Stimulated activated CD8-positive, alpha-beta memory T cell treated with anti-CD3 and anti-CD28 coated beads, Interleukin-15, amount 100 ng/mL, for 24 hours (primary cell): ENCODE results near the gene MYO18B.

Experiments used
- DNase-seq: peaks from one replicate; pipeline ENCODE4 v3.0.0-alpha.2; 2020; ENCODE audit warnings: low read depth

MYO18B gene

GRCh38 chr22:25996669-25997068, 254.7 kb downstream of the MYO18B start:
- no peak for DNase-seq

DNA sequence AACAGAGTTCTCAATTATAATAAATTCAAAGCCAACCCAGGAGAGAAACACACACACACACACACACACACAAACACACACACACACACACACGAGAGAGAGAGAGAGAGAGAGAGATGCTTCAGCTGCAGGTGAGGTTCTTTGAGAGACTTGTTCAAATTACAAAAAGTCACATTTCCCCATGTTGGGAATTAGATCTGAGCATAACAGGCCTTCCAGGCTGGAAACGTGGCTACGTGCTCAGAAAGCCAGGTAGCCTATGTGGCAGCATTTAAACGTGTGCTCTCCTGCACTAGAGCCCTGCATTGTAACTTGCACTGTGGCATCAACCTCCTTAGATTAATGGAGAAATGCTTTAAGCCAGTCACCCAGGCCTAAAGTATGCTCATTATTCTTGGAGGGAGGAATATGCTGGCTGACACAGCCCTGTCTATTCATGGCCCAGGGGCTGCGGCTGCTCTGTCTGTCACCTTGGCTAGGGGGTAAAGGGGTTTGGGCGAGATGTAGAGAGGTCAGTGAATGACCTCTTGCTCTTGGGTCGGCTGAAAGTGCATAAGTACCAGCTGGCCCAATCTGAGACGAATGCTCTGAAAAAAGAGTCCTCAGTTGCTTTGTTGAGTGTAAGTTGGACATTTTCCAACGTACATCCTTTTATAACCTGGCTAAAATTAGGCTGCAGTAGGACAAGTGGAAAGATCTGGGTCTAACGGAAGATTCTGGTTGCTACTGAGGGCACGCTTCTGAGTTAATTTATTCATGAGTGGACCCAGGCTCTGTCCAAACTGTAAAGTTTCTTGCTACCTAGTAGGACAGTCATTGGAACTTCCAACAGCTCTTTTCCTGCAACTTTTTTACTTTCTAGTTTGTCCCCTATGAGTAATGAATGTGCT, 256.1 kb downstream of the MYO18B start:
- DNase-seq = no peak

DNA sequence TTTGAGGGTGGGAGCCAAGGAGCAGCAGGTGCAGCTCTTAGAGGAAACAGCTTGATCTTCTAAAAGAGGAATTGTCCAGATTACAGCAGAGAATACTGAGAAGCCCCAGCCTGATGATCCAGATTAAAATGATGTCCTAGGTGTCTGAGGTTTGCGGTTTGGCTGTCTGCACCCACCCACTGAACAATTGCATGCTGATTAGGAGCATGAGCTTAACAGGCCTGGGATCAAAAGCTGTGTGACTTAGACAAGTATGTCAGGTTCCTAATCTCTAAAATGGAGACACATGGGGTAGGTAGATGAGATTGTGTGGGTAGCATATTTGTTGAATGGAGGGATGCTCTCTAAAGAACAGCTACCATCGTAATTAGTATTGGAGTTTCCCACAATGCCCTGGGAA, 260.5 kb downstream of the MYO18B start:
- no peak for DNase-seq

GRCh38 chr22:26004477-26004876, 262.5 kb downstream of the MYO18B start:
- no peak for DNase-seq

DNA sequence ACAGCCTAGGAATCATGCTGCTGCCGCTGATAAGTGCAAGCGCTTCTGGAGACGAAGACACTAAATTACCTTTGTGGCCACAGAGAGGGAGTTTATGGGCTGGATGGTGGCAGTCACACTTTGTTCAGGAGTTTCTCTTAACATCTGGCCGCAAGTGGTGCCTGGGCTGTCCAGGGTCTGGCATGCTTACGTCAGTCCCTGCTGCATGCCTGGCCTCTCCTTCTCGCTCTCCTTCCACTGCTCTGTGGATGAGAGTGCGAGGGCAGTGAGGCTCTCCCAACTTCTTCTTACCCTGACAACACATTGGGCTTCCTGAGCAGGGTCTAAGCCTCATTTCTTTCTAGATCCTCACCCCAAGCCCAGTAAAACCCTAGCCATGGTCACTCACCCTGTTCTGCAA, 266.6 kb downstream of the MYO18B start:
- DNase-seq = no peak

GRCh38 chr22:26016916-26017315, 274.9 kb downstream of the MYO18B start:
- DNase-seq = no peak

GRCh38 chr22:26017932-26018331, 275.9 kb downstream of the MYO18B start:
- no peak for DNase-seq

DNA sequence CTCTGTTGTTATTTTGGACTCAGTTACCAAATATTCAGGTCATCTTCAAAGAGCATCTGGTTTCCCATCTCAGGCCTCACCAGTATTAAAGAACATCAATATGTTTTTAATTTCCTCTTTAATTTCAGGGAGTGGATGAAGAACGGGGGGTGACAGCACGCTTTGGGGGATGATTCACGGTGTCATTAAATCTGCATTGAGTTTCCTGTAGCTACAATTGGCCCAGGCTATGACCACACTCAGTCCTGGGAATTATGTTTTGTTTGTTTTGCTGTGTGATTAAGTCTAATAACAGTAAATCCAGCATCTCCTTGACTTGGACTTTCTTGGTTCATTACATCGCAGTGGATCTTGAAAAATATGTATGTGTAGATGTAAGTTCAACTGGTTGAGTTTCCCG, 277.6 kb downstream of the MYO18B start:
- no peak for DNase-seq

GRCh38 chr22:26021516-26021915, 279.5 kb downstream of the MYO18B start:
- DNase-seq = no peak

DNA sequence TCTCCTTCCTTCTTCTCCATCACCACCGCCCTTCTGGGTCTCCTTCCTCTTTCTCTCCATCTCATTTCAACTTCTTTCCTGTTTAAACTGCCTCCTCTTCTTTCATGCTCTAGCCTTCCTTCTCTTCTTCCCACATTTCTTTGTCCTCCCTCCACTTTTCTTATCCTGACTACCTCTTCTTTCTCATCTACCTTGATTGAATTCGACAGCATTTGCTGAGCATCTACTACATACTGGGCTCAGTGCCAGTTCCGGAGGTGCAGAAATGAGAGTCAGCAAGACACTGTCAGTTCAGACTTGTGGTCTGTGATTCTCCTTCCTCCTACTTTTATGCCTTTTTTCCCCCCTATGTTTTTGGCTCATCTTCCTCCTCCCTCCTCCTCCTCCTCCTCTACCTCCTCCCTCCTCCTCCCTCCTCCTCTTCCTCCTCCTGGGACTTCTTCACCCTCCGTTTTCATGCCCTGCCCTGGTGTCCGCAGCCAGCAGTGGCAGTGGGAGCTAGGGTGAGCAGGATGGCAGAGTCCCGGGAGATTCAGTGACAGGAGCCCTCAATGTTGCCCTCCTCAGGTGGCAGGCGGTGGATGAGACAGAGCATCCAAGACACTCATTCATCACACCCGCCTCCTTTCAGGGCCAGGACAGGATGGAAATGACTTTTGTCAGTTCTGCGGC, 281.3 kb downstream of the MYO18B start:
- DNase-seq = no peak

DNA sequence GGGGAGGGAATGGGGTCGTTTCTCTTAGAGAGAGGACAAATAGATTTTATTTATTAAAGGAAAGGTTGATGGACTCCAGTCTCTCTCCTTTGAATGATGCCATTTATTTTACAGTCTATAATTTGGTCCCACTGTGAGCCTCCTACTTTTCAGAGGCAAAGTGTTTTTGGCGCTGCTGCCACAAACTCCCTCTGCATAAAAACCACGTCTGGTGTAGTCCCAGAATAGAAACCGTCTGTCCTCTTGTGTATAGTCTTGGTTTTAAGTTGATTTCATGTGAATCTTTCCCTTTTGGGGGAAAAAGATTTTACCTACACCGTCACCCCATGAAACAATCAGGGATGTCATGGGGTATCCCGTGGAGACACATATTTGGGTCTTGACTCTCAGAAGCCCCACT, 283.6 kb downstream of the MYO18B start:
- no peak for DNase-seq

DNA sequence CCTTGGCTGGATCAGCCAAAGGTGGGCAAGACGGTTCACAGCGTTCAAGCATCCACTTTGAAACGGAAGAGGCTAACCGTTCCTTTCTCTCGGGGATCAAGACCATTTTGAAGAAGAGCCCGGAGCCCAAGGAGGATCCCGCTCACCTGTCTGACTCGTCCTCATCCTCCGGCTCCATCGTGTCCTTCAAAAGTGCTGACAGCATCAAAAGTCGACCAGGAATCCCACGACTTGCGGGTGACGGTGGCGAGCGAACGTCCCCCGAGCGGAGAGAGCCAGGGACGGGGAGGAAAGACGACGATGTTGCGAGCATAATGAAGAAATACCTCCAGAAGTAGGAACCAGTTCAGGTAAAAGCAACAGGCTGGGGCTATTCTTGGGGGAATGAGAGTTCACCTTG, 285.4 kb downstream of the MYO18B start:
- DNase-seq = no peak

GRCh38 chr22:26031641-26032040, 289.7 kb downstream of the MYO18B start:
- DNase-seq = no peak

DNA sequence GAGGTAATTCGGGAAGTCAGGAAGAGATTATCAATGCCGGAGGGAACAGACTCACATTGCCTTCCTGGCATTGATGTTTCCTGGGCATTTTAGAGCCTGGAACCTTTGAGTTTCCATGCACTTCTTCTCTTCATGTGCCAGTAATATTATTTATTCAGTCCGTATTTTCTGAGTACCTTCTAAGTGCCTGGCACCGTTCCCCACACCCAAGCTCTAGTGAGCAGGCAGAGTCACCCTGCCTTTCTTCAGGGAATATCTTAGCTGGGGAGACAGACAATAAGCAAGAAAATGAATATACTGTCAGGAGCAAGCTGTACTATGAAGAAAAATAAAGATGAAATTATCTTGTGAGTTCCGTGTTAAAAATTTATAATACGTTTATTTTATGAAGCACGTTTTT, 291.1 kb downstream of the MYO18B start:
- no peak for DNase-seq

DNA sequence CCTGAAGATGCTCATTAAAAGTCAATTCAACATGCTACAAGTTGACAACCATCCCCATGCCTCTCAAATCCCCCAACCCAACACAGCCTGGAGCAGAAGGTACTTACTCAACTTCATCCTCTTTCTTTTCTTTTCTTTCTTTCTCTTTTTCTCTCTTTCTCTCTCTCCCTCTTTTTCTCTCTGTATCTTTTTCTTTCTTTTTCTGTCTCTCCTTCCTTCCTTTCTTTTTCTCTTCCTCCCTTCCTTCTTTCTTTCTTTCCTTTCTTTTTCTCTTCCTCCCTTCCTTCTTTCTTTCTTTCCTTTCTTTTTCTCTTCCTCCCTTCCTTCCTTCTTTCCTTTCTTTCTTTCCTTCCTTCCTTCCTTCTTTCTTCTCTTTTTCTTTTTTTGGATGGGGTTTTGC, 291.6 kb downstream of the MYO18B start:
- no peak for DNase-seq

DNA sequence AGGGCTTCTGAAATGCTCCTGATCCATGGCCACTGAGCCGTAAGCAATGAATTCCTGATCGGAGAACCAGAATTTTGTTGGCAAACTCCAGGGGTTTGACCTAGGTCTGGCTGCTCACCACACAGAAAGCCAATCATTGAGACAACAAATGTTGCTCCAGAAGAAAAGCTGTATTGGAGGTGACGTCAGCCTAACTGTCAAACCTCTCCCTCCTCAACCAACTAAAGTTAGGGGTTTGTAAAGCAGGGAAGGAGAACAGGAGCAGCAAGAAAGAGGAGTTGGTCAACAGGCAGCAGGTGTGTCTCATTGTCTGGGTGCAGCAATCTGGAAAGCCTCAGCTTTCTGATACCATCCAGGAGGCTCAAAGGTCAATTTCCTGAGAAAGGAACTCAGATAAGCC, 293.5 kb downstream of the MYO18B start:
- no peak for DNase-seq

DNA sequence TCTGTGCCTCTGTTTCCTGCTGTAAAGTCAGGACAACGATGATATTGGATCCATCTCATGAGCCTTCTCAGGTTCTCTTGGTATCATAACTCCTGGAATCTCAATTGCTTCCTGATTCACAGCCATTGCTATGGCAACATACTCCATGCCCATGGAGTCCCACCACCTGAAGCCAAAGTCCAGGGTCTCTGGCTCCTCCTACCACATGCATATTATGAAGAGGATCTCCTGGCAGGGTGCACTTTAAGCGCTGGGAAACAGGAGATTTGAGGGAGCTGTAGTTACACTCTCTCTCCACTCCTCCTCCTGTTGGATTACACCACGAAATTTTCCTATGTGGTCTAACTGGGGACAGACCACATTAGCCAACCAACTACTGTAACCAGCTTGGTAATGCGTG, 296.4 kb downstream of the MYO18B start:
- DNase-seq = no peak

GRCh38 chr22:26041931-26042330, 299.9 kb downstream of the MYO18B start:
- no peak for DNase-seq

GRCh38 chr22:26043031-26043430, 301.0 kb downstream of the MYO18B start:
- no peak for DNase-seq

- no peak for DNase-seq
Observed at GRCh38 chr22:26045051-26045450, 303.1 kb downstream of the MYO18B start.

DNA sequence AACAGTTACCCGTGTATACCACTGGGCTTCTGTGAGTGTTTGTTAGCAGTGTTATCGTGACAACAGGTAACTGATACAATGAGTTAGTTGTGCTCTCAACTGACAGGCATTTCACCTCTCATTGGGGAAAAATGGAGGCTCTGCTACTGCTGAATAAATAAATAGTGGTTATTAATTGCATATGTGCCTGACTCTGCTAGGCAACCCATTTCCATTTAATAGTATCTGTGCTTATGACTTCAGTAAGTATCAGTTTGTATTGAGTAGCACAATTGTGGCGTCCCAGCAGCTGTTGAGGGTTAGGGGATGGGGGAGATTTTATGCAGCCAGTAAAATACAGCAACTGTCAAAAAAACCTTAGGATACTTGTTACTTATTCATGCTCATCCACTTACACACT, 303.9 kb downstream of the MYO18B start:
- DNase-seq = no peak

DNA sequence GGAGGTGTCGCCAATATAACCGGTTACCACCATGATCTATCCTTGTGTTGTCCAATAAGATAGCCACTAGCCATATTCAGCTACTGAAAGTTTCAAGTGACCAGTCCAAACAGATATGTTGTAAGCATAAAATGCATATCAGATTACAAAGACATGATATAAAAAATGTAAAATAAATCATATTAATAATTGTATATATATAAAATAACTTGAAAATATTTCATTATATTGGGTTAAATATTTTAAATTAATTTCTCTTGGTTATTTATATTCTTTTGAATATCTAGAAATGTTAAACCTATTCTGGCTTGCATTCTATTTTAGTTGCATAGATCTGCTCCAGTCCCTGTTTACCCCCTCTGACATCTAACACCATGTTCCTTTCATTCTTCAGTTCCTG, 305.5 kb downstream of the MYO18B start:
- DNase-seq = no peak

DNA sequence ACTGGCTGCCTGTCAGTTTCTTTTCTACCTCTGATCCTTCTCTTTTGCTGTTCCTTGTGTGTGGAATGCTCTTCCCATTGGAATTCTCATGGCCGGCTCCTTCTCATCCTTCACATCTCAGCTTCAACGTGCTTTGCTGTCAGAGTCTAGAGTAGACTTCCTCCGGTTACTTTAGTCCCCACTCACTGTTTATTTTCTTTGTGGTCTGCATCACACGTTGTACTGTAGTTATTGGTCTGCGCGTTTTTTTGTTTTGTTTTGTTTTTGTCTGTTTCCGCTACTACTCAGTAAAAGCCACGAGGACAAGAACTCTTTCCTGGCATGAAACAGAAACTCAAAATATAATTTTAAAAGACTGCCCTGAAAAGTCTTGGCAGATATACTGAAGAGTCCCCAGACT, 305.9 kb downstream of the MYO18B start:
- DNase-seq = no peak

- no peak for DNase-seq
Observed at GRCh38 chr22:26050079-26050478, 308.1 kb downstream of the MYO18B start.
